T1000 (cell line): ENCODE results near the gene CWF19L1.

Experiments used
- DNase-seq: peaks from one replicate; lab custom pipeline; 2025; ENCODE audit warnings: mixed read lengths; lab: John Stamatoyannopoulos, UW

The CWF19L1 gene

DNA sequence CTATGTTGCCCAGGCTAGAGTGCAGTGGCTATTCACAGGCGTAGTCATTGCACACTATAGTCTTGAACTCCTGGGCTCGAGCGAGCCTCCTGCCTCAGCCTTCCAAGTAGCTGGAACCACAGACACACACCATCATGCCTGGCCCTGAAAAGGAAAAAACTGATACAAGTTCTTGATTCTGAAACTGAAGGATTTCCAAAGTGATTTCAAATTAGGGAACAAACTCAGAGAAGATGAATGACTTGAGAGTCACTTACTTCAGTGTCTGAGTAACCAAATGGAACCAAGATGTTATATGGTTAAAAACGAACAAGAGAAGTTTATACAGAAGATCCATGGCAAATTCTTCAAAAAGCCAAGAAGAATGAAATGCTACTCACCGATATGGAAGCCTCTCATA, 14.4 kb downstream of the CWF19L1 start:
- no peak for DNase-seq

DNA sequence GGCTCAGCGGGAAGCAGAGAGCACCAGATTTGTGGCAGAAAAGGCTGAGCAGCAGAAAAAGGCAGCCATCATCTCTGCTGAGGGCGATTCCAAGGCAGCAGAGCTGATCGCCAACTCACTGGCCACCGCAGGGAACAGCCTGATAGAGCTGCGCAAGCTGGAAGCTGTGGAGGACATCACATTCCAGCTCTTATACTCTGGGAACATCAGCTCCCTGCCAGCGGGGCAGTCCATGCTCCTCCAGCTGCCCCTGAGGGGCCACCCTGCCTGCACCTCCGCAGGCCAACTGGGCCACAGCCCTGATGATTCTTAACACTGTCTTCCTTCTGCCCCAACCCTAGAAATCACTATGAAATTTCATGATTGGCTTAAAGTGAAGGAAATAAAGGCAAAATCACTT, 18.6 kb downstream of the CWF19L1 start:
- no peak for DNase-seq

DNA sequence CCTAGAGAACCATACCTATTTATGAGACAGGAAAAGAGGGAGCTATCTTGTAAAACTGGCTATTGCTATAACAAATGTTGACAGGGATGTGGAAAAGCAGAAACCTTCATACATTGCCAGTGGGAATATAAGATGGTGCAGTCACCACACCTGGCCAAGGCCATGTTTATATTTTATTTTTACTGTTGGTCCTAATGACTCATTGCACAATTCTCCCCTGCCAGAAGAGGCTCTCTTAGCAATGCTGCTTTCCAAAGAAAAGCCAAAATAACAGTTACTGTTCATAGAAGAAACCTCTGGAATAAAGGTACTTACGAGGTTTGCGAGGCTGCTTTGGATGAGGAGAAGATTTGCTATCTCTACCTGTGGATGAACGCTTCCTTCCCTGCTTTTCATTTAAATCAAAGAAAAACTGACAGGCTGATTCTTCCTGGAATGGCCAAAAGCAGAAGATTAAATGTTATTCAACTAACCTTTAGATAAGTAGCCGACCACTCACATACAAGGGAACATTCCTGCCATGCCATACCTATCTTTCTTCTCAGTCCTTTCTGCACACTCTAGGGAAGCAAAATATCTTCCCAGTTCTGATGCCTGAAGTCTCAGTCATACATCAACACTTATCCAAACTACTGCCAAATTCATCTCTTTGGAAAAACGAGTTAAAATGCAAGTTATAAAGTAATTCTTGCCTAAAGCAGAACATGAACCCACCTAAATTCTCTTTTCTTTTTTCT, 21.8 kb downstream of the CWF19L1 start:
- DNase-seq: no peak

DNA sequence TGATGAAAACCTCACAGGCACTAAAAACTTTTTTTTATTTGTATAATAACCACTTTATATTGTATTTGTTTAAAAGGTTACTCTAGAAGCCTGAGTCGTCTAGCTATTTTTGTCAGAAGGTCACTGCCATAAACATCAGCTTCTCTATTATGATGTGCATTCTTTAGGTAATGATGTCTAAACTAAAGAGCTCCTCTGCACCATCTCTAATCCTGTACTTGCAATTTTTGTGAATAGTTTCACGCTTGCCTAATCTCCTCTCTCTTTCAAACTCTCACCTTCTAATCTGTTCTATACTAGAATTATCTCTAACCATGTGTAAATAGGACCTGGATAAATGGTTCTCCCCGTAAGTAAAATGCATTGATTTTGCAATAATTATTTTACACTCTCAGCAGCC, 27.6 kb downstream of the CWF19L1 start:
- no peak for DNase-seq

DNA sequence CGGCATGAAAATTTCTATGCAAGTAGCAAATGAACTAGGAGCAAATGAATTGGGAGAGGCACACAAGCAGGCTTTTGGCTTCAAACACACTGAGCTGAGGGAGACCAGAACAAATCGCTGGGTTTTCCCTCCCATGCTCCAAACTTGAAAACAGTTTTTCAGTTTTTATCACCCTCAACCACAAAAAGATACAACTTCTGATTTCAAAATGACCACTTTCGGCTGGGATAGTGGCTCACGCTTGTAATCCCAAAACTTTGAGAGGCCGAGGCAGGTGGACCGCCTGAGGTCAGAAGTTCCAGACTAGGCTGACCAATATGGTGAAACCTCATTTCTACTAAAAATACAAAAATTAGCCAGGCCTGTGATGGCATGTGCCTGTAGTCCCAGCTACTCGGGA, 29.0 kb downstream of the CWF19L1 start:
- DNase-seq: no peak

DNA sequence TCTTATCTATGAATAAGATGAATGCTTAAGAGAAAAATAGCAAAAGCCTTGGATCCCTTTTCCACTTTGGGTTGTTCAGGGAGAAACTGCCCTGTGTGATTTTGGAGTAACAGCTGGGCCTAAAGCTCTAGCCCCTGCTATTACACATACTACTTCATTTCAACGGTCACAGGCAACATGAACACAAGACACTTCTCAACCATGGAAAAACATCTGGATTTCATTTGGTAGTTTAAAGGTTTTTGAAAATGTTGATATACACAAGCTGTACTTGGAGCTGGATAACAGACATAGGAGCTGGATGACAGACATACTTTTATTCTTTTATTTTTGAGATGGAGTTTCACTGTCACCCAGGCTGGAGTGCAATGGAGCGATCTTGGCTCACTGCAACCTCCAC, 35.3 kb downstream of the CWF19L1 start:
- DNase-seq: no peak

DNA sequence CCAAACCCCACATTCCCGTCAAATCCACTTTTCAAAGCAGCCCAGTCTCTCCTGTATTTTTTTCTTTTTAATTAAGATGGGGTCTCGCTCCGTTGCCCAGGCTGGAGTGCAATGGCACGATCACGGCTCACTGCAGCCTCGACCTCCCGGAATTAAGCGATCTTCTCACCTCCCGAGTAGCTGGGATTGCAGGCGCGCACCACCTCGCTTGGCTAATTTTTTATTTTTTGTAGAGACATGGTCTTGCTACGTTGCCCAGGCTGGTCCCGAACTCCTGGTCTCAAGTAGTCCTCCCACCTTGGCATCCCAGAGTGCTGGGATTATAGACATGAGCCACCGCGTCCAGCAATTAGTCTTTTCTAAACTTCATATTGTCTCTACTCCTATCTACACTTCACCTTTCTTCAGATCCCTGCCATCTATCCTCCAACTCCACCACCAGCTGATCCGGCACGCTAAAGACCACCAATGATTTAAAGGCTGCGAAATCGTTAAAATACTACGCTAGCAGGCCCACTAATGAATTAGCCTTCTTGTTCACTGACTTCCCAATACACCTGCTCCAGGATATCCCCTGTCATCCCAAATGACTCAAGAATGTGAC, 37.5 kb downstream of the CWF19L1 start:
- no peak for DNase-seq

DNA sequence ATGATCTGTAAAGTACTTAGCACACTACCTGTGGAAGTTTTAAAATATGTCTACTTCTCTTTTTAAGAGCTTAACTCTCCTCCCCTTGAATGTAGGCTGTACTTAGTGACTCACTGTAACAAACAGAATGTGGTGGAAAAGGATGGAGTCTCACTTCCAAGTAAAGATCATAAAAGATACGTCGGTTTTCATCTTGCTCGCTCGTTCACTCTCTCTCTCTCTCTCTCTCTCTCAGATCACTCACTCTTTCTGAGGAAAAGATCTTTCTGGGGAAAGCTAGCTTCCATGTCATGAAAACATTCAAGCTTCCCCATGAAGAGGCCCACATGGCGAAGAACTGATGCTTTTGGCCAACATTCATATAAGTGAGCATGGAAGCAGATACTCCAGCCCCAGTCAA, 43.6 kb downstream of the CWF19L1 start:
- no peak for DNase-seq

DNA sequence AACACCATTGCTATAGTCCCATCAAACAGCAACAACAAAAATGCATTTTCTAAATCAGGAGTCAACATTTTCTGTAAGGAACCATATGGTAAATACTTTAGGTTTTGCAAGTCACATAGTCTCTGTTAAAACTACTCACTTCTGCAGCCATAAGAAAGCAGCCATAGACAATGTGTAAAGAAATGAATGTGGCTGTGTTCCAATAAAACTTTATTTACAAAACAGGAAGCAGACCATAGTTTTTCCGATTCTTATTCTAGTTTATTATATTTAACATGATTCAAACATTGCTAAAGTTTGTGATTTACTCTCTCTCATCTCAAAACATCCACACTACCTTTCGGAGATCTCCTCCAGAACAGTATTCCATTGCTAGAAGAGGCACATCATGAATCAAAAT, 44.9 kb downstream of the CWF19L1 start:
- no peak for DNase-seq

DNA sequence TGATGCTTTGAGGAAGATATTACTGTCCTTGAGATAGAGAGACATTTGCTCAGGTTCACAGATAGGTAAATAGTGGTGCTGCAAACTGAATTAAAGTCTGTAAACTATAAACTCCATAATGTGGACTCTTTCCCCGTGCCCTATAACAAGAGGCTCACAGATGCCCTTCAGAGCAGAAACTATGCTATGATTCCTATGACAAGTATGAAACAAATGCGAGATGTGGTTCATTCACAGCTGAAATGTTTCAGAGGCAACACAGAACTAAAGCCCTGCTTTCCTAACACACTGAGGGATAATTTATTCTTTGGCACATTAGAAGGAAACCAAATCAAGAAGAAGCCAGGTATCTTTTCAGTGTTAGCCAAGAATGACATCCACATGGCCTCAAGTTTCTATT, 51.4 kb downstream of the CWF19L1 start:
- no peak for DNase-seq

DNA sequence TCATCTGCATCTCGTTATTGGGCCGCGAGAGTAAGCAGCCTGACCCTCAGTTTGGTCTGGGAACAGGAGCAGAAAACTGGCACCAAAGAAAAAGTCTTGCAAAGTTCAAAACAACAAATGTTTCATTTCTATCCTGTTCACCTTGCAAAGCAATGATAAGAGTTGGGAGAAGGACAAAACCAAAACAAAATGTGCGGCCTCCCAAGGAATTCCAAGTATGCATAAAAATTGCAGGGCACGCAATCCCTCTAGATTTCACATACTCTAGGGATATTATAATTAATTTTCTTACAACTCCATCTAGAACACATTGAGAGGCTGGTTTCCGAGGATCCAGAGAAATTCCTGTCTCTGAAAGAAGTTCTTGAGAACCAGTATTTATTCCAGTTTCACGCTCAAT, 58.1 kb downstream of the CWF19L1 start:
- no peak for DNase-seq

DNA sequence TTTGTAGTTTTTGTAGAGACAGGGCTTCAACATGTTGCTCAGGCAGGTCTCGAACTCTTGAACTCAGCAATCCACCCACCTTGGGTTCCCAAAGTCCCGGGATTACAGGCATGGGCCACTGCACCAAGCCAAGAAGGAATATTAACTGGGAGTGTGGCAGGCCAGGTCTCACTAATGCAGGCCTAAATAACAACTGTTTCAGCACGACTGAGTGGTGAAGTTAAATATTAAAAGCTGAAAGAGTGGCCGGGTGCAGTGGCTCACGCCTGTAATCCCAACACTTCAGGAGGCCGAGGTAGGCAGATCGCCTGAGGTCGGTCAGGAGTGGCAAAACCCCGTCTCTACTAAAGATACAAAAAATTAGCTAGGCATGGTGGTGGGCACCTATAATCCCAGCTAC, 59.2 kb downstream of the CWF19L1 start:
- no peak for DNase-seq

DNA sequence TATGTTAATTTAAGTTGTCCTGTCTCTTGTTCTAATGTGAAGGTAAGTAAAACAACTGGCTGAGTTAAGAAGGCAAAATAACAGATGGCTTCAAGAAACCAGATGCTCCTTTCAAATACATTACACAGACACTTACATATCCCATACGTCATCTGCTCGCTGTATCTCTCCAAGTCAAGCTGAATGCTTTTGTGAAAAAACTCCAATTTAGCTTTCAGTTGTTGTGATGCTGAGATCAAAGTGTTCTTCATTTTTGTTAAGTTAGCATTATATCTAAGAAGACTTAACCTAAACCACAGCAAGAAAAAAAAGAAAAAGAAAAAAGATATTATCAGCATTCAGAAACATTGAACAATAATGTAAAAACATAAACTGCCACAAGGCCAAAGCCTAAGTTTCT, 63.1 kb downstream of the CWF19L1 start:
- no peak for DNase-seq

DNA sequence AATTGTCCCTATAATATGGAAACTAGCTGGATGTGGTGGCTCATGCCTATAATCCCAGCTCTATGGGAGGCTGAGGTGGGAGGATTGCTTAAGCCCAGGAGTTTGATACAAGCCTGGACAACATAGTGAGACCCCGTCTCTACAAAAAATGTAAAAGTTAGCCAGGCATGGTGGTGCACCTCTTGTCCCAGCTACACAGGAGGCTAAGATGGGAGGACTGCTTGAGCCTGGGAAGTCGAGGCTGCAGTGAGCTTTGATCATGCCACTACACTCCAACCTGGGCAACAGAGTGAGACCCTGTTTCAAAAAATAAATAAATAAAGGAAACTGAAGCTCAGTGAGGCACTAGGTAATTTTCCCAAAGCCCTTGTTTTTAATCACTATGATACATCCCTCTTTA, 65.9 kb downstream of the CWF19L1 start:
- no peak for DNase-seq

DNA sequence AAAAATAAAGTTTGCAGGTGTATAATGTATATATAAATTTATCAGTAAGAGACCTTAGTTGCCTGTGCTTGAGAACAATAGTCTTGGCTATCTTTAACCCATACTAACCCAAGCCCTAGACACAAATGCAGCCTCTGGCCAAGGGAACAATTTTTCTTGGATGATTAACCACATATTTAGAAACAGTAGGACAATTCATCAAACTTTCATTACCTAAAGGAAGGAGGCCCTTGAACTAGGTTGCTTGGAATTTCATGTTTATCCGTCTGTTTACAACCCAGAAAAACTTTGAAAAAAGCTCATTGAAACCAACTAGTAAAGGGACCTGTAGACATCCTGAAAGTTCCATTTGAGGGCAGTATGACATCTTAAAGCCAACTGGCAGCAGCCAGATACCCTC, 72.7 kb downstream of the CWF19L1 start:
- no peak for DNase-seq

DNA sequence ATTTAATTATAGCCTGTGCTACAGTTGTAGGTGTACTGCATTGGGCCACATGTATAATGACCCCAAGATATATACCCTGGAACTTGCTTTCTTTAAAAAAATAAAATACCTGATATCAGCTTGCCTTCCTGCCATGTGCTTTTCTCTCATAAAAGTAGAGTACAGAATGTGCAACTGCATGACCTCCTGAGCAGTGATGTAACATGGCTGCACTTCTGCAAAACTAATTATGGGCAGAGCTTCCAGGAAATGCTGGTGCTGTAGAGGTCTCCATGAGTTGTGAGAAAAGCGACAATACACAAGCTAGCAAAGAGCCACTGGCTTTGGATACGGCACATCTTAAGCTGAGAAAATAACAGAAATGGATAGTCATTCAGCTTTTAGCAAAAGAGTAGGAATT, 75.1 kb downstream of the CWF19L1 start:
- no peak for DNase-seq

DNA sequence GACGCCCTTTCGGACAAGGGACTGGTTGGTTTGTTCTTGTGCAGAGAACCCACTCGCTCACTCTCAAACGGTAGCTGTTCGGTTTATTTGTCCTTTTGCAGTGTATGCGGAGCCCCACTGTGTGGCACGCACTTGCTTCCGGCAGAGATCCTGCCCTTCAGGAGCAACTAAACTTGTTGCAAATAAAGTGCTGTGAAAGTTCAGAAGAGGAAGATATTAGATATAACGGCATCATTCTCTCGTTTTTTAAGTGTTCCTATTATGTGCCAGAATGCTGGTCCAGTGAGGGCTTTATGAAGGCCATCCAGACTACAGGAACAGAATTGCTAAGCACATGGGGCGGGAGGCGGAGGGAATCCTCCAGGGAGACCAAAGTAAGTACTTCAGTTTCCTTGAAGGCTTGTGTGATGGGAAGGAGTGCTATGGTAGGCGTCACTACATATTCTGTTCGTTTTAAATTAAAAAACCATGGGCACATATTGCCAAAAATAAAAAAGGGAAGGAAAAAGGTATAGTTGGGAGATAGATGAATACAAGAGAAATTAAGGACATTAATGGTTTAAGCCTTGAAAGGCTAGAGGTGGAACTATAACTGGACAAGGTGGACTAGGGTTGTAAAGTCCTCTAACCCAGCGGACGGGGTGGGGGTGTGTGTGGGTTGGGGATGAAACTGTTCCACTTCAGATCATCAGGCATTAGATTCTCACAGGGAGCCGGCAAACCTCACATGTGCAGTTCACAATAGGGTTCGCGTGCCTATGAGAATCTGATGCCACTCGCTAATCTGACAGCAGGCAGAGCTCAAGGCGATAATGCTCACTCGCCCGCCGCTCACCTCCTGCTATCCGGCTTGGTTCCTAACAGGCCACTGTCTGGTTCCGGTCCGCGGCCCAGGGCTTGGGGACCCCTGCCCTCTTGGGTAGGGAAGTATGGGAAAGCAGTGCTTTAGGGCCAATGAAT, 80.9 kb downstream of the CWF19L1 start:
- DNase-seq: no peak

DNA sequence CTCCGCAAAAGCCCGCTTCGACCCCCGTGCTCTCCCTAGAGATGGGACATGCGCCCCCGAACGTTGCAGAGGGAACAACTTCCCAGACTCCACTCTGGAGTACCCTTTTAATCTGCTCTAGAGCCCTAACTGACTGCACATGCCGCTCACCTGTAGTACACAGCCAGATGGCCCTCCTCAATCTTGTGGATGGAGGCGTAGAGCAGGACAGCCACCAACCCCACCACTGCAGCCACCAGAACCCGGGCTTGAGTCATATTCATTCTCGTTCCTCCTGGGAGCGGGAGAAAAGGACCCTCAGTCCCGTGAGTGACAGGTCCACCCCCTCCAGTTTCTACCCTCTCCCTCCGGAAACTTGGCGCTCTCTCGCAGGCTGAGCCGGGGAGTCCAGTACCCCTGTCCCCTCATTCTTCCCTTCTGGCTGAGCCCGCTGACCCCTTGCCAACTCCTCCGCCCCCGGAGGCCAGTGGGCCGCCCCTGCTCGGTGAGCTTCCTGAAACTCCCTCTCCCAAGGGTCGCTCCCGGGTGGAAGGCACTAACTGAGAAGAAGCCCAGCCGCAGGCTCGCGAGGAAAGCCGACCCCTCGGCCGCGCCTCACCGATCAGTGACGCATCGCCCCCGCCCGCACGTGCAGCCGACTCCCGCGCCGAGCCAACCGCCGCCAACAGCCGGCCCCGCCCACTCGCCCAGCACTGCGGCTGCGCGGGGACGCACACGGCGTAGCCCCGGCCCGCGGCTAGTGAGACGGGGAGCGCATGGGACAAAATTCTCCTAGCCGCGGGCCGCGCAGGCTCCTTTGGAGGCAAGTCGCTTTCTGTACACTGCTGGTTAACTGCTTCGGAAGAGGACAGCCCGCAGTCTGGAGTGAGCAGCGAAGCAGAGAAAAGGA, 81.8 kb downstream of the CWF19L1 start, which contains the start of gene ERLIN1:
Gene ERLIN1 (minus strand): TSS at position 666 of the 889 bp plus-strand sequence. CDS start 403 bp downstream, at position 263.
- peak; percentile 86 for DNase-seq

DNA sequence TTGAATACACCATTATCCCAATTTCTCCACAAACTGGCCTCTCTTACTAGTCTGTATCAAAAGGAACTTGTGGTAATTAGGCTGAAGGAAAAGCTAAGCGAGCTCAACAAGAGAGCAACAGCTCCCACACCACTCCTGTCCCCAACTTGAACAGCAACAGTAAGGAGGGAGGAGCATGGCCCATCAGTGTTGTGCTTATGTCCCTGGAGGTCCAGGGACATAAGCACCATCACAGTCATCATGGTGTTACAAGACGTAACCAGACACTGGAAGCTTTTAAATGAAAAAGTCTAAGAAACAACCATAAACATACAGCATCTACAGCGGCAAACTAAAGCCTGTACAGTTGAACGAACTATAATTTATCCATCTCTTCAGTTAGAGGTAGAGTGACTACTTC, 82.6 kb downstream of the CWF19L1 start:
- no peak for DNase-seq

DNA sequence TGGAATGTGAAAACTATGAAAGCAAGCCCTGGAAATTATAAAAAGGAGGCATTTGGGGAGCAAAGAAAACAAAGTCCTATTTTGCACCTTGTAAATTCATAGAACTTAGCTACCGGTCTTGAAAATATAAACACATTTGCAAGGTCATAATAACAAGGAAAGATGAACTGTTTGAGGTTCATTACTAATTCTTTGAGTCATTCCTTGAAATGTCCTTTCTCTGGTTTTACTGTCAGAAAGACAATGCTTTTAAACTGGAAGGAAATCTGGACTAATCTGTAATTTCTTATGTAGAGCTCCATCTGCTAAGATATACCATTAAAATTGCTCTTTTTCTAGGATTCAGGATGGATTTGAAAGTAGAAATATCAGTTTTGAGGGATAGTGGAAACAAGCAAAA, 83.0 kb downstream of the CWF19L1 start:
- no peak for DNase-seq

DNA sequence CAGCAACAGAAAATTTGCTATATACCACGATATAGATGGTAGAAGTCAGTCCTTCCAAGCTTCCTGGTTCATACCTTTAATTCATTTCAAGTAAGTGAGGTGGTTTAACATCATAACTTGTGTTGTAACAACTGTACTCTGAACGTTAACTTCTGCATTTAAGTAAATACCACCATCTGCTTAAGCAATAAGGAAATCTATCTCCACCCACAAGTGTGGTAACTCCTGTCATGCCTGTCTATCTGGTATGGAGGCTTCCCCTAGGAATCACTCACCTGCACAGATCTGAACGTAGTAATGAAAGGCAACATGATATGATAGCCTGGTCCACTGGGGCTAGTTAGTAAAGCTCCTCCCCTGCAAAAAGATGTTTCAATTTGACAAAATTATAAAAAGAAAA, 84.0 kb downstream of the CWF19L1 start:
- no peak for DNase-seq

DNA sequence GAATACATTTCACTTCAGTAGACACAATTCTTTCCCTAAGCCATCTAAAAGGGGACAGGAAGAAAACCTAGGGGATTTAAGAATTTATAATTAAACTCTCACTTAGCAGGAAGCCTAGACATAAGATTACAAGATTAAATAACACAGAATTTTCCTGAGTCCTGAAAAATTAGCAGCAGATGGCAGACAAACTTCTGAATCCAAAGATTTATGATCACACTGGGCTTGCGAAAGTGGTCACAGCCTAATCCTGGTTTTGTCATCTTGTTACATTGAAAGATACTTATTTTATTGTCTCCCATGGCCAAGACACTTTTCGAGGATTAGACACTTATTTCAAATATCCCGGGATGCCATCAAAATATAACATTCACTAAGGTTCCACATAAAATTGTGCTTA, 84.5 kb downstream of the CWF19L1 start:
- DNase-seq: no peak
